AG04449 (cell line): Measurements from ENCODE around the gene ZNF407.

Experiments
- CTCF ChIA-PET: fragments of 350-600 bp; formaldehyde crosslinking; extraction: SDS; loops from one replicate; lab custom pipeline; 2021; ENCODE audit warnings: antibody characterized with exemption; lab: Yijun Ruan, JAX
- POLR2A ChIA-PET: fragments of 400-600, 350-600 bp; formaldehyde crosslinking; extraction: SDS; loops from one replicate; lab custom pipeline; 2020; ENCODE audit warnings: antibody characterized with exemption, inconsistent platforms; lab: Yijun Ruan, JAX
- DNase-seq: peaks from one replicate; pipeline ENCODE4 v3.0.0-alpha.2; 2010; ENCODE audit warnings: low read depth, low spot score
- H3K4me3 ChIP-seq: 2 replicates; pipeline ENCODE4 v1.5.1; 2011; ENCODE audit warnings: low read depth, mild to moderate bottlenecking, control low read depth, low read length
- CTCF ChIP-seq: IDR thresholded peaks from one replicate; pipeline ENCODE4 v1.5.1; 2011; ENCODE audit warnings: mild to moderate bottlenecking, moderate library complexity, low read length, control low read depth, inconsistent platforms; ENCODE audit not compliant: insufficient read depth; ENCODE audit errors: missing control alignments

The ZNF407 gene

GRCh38 chr18:74616494-74616893 is 18.8 kb downstream of the ZNF407 start:
- ChIA-PET CTCF (no interaction called here), POLR2A (no interaction called here)
- H3K4me3 ChIP-seq = no peak overlapping the region
- no peak for TF ChIP-seq CTCF
- DNase-seq = no peak

- no peak overlapping the region for H3K4me3 ChIP-seq
- no peak for DNase-seq
- POLR2A ChIA-PET = no interaction called here
- TF ChIP-seq CTCF = no peak
- CTCF ChIA-PET = no interaction called here
Observed at GRCh38 chr18:74617486-74617885, 19.8 kb downstream of the ZNF407 start.

GRCh38 chr18:74622072-74622471 is 24.4 kb downstream of the ZNF407 start:
- no peak for TF ChIP-seq CTCF
- DNase-seq = no peak
- POLR2A ChIA-PET = no interaction called here
- H3K4me3 ChIP-seq = no peak overlapping the region
- CTCF ChIA-PET = no interaction called here

GRCh38 chr18:74623047-74623816 is 25.6 kb downstream of the ZNF407 start:
- POLR2A ChIA-PET = no interaction called here
- H3K4me3 ChIP-seq = no peak overlapping the region

GRCh38 chr18:74624466-74624865 is 26.8 kb downstream of the ZNF407 start:
- no peak for DNase-seq
- ChIA-PET CTCF (interaction anchor here (1.7 kb wide), 2 partner anchors 9 to 1724 kb away, joined by 4 to 7 read pairs; no protein-coding TSS in a partner anchor), POLR2A (no interaction called here)
- no peak overlapping the region for H3K4me3 ChIP-seq
- no peak for TF ChIP-seq CTCF

More at GRCh38 chr18:74623047-74623816, 25.6 kb downstream of the ZNF407 start:
- CTCF ChIA-PET = interaction anchor here (0.6 to 1.7 kb wide), 6 partner anchors 8 to 1726 kb away, joined by 3 to 7 read pairs (median 4); no protein-coding TSS in a partner anchor
- peak; percentile 15 for TF ChIP-seq CTCF
- DNase-seq = no peak

- ChIA-PET POLR2A (no interaction called here), CTCF (no interaction called here)
- H3K4me3 ChIP-seq = no peak overlapping the region
- no peak for DNase-seq
- no peak for TF ChIP-seq CTCF
Observed at GRCh38 chr18:74625157-74625556, 27.5 kb downstream of the ZNF407 start.
